22Rv1 (cell line): Measurements from ENCODE around the gene COPZ2.
"Not testable (repeated sequence)": the region's sequence is repeated elsewhere in the genome, so short reads cannot be mapped to it uniquely, and the experiment has no call there.

Source experiments
- H3K27ac ChIP-seq: fragments of 450-650 bp; 2 replicates; pipeline ENCODE4 v1.5.1; 2017
- CTCF ChIP-seq: fragments of 450-650 bp; IDR thresholded peaks from 2 replicates; pipeline ENCODE4 v1.5.1; 2017; ENCODE audit warnings: mild to moderate bottlenecking
- ZFX ChIP-seq: fragments of 450-650 bp; IDR thresholded peaks from 2 replicates; pipeline ENCODE4 v1.6.1; 2017; ENCODE audit warnings: antibody characterized with exemption, borderline replicate concordance

Gene COPZ2

GRCh38 chr17:48037036-48037837 lies at the start of gene COPZ2:
Gene COPZ2, minus strand, starts transcription at chr17:48037797. Its CDS starts 20 bp downstream, at chr17:48037777.
- TF ChIP-seq CTCF (peak; percentile 48), ZFX (no peak)
- no peak within 1 kb of the TSS for H3K27ac ChIP-seq

GRCh38 chr17:48084932-48085331 lies 47.3 kb upstream of the COPZ2 start:
- no peak overlapping the region for H3K27ac ChIP-seq

GRCh38 chr17:48081858-48082257 lies 44.3 kb upstream of the COPZ2 start:
- no peak for TF ChIP-seq CTCF
- no peak for TF ChIP-seq ZFX

More at GRCh38 chr17:48084932-48085331, 47.3 kb upstream of the COPZ2 start:
- no peak for TF ChIP-seq CTCF
- TF ChIP-seq ZFX = no peak

GRCh38 chr17:48077152-48077551 lies 39.6 kb upstream of the COPZ2 start:
- not testable (repeated sequence) for H3K27ac ChIP-seq

More at GRCh38 chr17:48081858-48082257, 44.3 kb upstream of the COPZ2 start:
- no peak overlapping the region; the same call in 1 of the 2 replicates for H3K27ac ChIP-seq

GRCh38 chr17:48074322-48075081 lies 36.9 kb upstream of the COPZ2 start:
- peak; percentile 89 for TF ChIP-seq CTCF
- TF ChIP-seq ZFX = no peak
- H3K27ac ChIP-seq = peak overlapping the region; percentile 22; the same call in 1 of the 2 replicates

GRCh38 chr17:48073566-48074094 lies 36.0 kb upstream of the COPZ2 start:
- H3K27ac ChIP-seq = not testable (repeated sequence)

- H3K27ac ChIP-seq = not testable (repeated sequence)
Observed at GRCh38 chr17:48072811-48073210, 35.2 kb upstream of the COPZ2 start.

GRCh38 chr17:48071654-48072053 lies 34.1 kb upstream of the COPZ2 start:
- no peak overlapping the region for H3K27ac ChIP-seq
- TF ChIP-seq ZFX = no peak
- no peak for TF ChIP-seq CTCF
